GM19328 (cell line): Measurements from ENCODE around the gene CAMK1D.

Source experiments
- ATAC-seq: cut with Tn5 transposase; IDR thresholded peaks from one replicate; pipeline ENCODE4 v1.9.1; 2021; ENCODE audit warnings: mild to moderate bottlenecking, moderate library complexity; ENCODE audit not compliant: unreplicated experiment

The CAMK1D gene

DNA sequence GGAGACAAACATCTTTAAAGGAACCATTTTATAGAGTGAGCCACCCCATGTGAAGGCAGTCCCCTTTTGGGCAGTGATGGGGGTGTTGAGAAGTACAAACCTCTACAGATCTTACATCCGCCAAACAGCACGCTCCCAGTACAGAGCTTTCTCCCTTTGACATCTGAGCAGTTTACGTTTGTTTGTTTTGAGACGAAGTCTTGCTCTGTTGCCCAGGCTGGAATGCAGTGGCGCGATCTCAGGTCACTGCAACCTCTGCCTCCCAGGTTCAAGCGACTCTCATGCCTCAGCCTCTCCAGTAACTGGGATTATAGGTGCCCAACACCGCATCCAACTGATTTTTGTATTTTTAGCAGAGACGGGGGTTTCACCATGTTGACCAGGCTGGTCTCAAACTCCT, 523.2 kb downstream of the CAMK1D start:
- ATAC-seq = no peak

DNA sequence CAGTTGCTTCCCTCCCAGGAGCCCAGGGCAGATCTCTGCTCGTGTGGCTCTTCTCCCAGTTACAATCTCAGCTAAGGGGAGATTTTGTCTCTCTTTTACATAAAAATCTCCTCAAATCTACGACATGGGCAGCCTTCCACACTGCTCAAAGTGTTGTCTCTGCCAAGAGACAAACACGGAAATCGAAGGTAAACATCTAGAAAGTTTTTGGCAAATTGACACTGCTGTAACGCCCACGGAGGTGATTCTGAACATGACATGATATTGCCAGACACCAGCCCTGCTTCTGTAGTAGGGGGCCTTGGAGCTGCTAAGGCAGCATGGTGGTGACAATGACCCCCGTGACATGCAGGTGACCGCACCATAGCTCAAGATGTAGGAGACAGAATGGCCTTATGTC, 523.8 kb downstream of the CAMK1D start:
- ATAC-seq = no peak

DNA sequence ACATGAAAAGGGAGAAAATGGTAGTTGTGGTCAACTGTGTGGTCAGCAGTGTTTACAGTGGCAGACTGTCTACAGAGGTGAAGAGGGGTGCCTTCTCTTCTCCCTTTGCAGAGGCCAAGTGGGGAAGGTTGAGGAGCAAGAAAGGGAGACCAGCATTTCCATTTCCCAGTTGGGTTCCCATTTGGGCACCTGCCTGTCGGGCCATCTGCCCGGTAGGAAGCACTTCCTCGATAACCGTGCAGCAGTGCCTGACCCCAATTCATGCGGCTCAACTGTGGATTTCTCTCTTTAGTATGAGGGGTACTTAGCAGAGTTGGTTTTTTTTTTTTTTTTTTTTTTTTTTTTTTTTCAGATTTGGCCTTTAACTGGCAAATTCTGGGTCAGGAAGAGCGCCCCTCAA, 525.2 kb downstream of the CAMK1D start:
- ATAC-seq = no peak

DNA sequence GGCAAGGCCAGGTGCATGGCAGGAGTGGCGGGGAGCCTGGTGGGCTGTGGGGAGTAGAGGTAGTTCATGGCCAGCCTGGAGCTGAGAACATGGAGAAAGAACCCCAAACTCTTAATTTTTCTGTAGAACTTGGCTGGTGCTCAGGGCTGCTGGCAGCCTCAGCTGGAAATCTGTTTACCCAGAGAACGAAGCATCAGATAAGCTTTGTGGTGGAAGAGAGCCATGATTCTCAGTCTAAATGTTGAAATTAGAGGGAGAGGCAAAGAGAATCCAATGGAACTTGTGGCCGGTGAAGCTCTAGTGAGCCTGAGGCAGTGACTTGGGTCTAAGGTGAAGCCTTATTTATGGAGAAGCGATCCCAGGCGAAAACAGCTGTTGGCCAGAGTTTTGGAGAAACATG, 525.8 kb downstream of the CAMK1D start:
- ATAC-seq = no peak

DNA sequence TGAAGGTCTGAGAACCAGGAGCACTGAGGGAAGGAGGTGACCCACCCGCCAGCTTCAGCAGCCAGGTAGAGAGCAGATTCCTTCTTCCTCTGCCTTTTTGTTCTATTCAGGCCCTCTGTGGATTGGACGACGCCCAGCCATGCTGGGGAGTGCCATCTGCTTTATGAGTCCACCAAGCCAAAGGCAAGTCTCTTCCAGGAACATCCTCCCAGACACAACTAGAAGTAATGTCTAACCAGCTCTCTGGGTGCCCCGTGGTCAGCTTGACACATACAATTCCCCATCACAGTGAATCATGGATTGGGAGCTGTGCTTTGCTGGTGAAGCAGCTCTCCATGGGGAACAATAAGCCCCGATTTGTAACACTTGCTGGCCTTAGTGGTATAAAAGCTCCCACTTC, 526.9 kb downstream of the CAMK1D start:
- no peak for ATAC-seq

DNA sequence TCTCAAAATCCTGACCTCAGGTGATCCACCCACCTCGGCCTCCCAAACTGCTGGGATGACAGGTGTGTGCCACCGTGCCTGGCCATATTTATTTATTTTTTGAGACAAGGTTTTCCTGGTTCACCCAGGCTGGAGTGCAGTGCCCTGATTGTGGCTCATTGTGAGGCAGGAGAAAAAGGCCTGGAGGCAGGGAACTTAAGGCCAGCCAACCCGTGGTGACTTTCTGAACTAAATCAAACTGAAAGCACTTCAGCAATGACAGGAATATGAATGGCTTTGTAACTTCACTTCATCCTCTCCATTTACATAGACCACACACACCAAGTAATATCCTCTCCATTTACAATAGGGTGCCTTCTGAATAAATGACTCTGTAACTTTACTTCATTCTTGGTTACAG, 527.8 kb downstream of the CAMK1D start:
- no peak for ATAC-seq

DNA sequence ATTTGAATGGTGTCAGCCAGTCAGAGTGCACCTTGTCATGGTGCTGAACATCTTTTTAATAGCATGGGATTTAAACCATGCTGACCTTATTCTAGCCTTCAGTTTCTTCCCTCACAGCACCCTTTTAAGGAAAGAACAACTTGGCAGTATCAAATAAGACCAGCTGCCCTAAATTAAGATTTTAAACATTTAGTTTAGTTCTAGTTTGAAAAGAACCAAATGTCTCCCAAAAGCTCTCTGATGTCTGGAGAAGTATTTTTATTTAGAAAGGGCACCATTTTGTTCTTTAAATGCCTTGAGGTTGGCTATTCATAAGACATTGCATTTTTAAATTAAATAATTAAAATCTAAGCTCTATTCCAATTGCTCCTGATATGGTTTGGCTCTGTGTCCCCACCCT, 531.1 kb downstream of the CAMK1D start:
- no peak for ATAC-seq

DNA sequence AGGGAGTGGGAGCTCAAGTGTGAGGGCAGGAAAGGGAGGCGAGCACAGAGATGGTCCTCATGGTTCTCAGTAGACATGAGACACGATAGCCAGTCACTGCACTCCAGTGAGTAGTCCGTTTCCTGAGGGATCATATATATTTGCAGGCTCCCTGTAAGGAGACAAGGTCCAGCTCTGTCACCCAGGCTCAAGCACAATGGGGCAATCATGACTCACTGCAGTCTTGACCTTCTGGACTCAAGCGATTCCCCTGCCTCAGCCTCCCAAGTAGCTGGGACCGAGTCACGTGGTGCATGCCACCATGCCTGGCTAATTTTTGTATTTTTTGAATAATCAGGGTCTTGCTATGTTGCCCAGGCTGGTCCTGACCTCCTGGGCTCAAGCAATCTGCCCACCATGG, 535.5 kb downstream of the CAMK1D start:
- ATAC-seq = no peak
